ENCODE data around the gene RNF166. TPM values are rescaled to one million over a fixed set of nuclear protein-coding genes. Genes with fewer than 3 reads are reported as not detected.

RNF166 gene
- total and polyA plus RNA-seq, 2 of the 13 experiments (the other 11 are each of a cell fraction or from before 2014, with no cell fraction given): 21.4 to 23.0 TPM

- Histone ChIP-seq H3K4me3 (replicated peaks in 1 of 3; ENCODE audit: insufficient read depth in 1 of 3, low read depth in 2 of 3, low read length in 3 of 3) (peak overlapping the region; percentile 66 to 100 (median 94)), H3K27me3 (ENCODE audit: control insufficient read depth in 1 of 2, insufficient read depth in 2 of 2, low read length in 2 of 2) (no peaks in the 10 kb centered on the region), H3K4me2 (ENCODE audit: low read depth, low read length) (peak overlapping the region; percentile 97), H3K36me3 (replicated peaks in 1 of 2; ENCODE audit: control insufficient read depth in 1 of 2, insufficient read depth in 2 of 2, low read length in 2 of 2) (peaks cover 5 to 19% of the 10 kb centered on the region in 2 experiments), H3K27ac (ENCODE audit: extremely low read length, insufficient read depth, low read length) (peak overlapping the region; percentile 88), H3K9me3 (ENCODE audit: low read length) (no peaks in the 10 kb centered on the region), H3K4me1 (ENCODE audit: insufficient read depth, low read length) (peaks cover 27% of the 10 kb centered on the region), H3K79me2 (ENCODE audit: insufficient read depth, low read length) (peaks cover 18% of the 10 kb centered on the region), H3K9ac (ENCODE audit: insufficient read depth, low read depth, low read length) (peak overlapping the region; percentile 86), H4K20me1 (ENCODE audit: insufficient read depth, low read length) (peaks cover 11% of the 10 kb centered on the region; the same call in 1 of the 2 replicates), H2AFZ (ENCODE audit: low read length) (no peak overlapping the region)
- ATAC-seq: peak; percentile 29
- no peak for FAIRE-seq
- WGBS (ENCODE audit: low lambda C conversion rate): 2% methylated on average over 9 of the region's 37 CpGs
- in situ Hi-C loops (cut with HindIII; ENCODE audit: extremely low pct_ligation_motif_present, low pct_unique_long_range_greater_than_20kb): no loop called here
- POLR2A ChIA-PET: interaction anchor here (0.8 to 5.2 kb wide), 13 partner anchors 9 to 80 kb away, joined by 3 to 51 read pairs (median 4); partner anchors contain the start of genes MVD and ZC3H18
- intact Hi-C loops (cut with micrococcal nuclease; ENCODE audit: unreplicated experiment): loop anchor here (2.0 to 5.0 kb wide), 2 partner anchors 35 to 53 kb away; no protein-coding TSS in a partner anchor
- CTCF ChIA-PET (ENCODE audit: low intra/inter-chr PET ratio, low total read pairs): no interaction called here
- peak; percentile 43 for DNase-seq (ENCODE audit: low spot score)
- TSS peak; percentile 50 for BruUV-seq (replicated peaks)
- TF ChIP-seq MTERF4 (CRISPR knock-in tag; IDR thresholded peaks at IDR 0.05) (peak; percentile 63; the same call in 1 of the 2 replicates), HIC2 (CRISPR knock-in tag; IDR thresholded peaks at IDR 0.05; ENCODE audit: low read depth) (no peak), TOE1 (CRISPR knock-in tag; IDR thresholded peaks at IDR 0.05) (0 out of 2 replicates have a peak, but pooled peaks have one; percentile 11), THAP7 (CRISPR knock-in tag; IDR thresholded peaks at IDR 0.05) (no peak), ZBTB38 (CRISPR knock-in tag; IDR thresholded peaks at IDR 0.05) (peak; percentile 26; the same call in 1 of the 2 replicates), ZNF253 (CRISPR knock-in tag; IDR thresholded peaks at IDR 0.05; ENCODE audit: borderline replicate concordance) (0 out of 2 replicates have a peak, but pooled peaks have one; percentile 23), KLF13 (CRISPR knock-in tag; IDR thresholded peaks at IDR 0.05) (no peak), ZNF607 (CRISPR knock-in tag; IDR thresholded peaks at IDR 0.05; ENCODE audit: borderline replicate concordance) (0 out of 2 replicates have a peak, but pooled peaks have one; percentile 66), MAZ (IDR thresholded peaks at IDR 0.05; ENCODE audit: borderline replicate concordance, low read depth, low read length) (no peak), MAZ (CRISPR knock-in tag; IDR thresholded peaks at IDR 0.05; ENCODE audit: low read depth) (no peak; the same call in 1 of the 2 replicates), ZNF543 (CRISPR knock-in tag; IDR thresholded peaks at IDR 0.05) (peak; percentile 85), HBP1 (CRISPR knock-in tag; IDR thresholded peaks at IDR 0.05; ENCODE audit: low read depth) (peak; percentile 40; the same call in 1 of the 2 replicates), ZNF101 (CRISPR knock-in tag; IDR thresholded peaks at IDR 0.05; ENCODE audit: borderline replicate concordance, low read depth) (0 out of 2 replicates have a peak, but pooled peaks have one; percentile 40), ZNF503 (CRISPR knock-in tag; IDR thresholded peaks at IDR 0.05) (0 out of 2 replicates have a peak, but pooled peaks have one; percentile 40), HIVEP1 (CRISPR knock-in tag; IDR thresholded peaks at IDR 0.05) (peak; percentile 63; the same call in 1 of the 2 replicates)
These were observed 56.1 kb downstream of the RNF166 start for GRCh38 chr16:88649924-88650748.
